SIG-M5 (cell line): ENCODE data around the gene LPCAT3.
A peak's percentile ranks its signal among the peaks of the same experiment; 100 is the strongest.
"Not testable (repeated sequence)": the region's sequence is repeated elsewhere in the genome, so short reads cannot be mapped to it uniquely, and the experiment has no call there.

ENCODE experiments used
- DNase-seq: peaks from one replicate; lab custom pipeline; 2025; lab: John Stamatoyannopoulos, UW

LPCAT3 gene, protein sequence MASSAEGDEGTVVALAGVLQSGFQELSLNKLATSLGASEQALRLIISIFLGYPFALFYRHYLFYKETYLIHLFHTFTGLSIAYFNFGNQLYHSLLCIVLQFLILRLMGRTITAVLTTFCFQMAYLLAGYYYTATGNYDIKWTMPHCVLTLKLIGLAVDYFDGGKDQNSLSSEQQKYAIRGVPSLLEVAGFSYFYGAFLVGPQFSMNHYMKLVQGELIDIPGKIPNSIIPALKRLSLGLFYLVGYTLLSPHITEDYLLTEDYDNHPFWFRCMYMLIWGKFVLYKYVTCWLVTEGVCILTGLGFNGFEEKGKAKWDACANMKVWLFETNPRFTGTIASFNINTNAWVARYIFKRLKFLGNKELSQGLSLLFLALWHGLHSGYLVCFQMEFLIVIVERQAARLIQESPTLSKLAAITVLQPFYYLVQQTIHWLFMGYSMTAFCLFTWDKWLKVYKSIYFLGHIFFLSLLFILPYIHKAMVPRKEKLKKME

DNA sequence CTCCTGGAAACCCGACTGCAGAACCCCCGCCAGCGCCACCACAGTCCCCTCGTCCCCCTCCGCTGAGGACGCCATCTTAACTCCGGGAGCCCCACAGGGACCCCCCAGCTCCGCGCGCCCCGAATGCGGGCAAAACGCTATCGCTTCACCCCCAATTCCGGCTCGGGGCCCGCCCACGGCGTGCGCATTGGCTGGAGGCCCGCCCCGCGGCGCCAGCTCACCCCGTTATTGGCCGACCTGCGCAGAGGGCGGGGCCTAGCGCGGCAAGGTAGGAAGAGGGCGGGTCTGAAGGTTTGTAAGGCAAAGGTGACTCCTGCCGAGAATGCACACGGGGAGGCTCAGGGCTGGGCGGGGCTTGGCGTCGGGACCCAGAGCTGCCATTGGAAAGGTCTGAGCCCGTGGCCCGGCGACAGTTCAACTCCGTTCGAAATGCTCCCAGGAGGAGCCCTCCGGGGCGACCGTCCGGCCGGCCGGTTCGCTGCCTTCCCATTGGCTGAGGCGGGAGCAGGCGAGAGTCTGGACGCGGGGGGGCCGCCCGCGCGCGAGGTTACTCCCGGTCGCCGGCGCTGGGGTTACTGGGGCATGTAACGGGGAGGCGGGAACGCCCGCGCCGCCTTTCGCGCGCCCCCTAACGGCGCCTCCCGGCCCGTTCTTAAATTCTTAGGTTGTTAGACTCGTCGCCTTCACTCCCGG, at the start of gene LPCAT3:
Gene LPCAT3 (minus strand): TSS at position 127 of the 693 bp plus-strand sequence. CDS start 52 bp downstream, at position 75.
- peak; percentile 67 for DNase-seq

DNA sequence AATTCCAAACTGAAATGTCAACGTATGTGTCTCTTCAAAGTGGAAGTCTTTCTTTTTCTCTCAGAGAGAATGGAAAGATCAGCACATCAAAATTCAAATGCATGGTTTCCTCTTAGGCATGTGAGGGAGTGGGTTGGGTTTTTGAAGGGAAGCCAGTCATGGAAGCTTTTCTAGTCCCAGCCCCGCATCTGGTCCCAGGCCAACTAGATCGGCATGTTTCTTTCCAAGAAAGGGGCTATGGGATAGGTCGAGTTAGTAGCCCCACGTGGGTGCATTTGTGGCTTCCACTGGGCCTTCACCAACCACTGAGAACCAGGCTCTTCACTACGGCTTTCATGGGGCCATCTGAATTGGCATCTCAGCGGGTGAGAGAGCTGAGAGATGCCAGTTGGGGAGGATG, 48.8 kb upstream of the LPCAT3 start:
- no peak for DNase-seq

DNA sequence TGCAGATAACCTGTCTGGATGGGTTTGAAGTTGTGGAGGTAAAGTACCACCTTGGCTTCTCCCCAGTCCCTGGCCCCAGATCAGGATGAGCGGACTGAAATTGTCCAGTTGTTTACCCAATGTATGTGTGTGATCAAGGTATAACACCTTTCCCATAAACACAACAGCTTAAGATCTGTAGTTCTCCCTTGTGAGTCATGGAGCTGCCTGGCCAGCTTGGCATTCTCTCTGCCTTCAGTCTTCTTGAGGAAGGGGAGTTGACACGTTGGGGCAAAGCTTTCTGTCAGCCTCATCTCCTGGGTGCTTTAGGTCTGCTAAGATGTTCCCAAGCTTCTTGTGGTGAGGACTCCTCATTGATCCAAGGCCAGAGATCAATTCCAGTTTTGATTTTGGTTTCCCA, 48.3 kb upstream of the LPCAT3 start:
- no peak for DNase-seq

DNA sequence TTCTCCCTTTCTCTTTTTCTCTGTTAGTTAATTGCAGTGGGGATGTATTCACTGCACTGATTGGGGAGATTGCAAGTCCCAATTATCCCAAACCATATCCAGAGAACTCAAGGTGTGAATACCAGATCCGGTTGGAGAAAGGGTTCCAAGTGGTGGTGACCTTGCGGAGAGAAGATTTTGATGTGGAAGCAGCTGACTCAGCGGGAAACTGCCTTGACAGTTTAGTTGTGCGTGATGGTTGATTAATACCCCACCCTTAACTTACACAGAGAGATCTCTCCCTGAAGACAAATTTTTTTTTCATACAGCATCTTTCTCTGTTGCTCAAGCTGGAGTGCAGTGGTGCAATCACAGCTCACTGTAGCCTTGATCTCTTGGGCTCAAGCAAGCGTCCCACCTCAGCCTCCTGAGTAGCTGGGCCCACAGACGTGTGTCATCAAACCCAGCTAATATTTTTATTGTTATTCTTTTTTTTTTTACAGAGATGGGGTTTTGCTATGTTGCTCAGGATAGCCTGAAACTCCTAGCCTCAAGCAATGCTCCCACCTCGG, 46.9 kb upstream of the LPCAT3 start:
- DNase-seq = no peak

DNA sequence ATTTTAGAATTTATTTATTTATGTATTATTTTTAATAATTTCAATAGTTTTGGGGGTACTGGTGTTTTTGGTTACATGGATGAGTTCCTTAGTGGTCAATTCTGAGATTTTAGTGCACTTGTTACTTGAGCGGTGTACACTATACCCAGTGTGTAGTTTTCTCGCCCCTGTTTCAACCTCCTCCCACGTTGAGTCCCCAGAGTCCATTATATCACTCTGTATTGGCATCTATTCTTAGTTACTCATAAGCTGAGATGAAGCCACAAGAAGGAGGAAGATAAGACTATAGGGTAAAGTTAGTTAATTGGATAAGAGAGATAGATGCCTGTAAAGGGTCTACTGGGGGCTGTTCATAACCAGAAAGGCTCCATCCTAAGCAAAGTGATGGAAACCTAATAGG, 46.2 kb upstream of the LPCAT3 start:
- DNase-seq = no peak

DNA sequence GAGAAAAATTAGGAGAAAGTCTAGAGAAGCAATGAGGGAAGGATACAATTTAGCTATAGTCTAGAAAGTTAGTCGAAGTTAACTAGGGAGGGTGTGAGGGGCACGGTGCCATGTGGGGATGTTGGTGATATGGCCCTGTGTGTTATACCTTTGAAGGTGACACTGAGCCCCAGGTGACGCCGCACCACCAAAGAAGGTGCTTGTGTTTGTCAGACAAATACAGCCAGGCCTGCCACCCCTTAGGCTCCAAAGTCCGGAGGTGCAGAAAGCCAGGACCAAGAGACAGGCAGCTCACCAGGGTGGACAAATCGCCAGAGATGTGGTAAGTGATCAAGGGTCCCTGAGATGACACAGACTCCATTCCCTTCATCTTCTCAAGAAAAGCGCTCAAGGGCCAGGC, 43.3 kb upstream of the LPCAT3 start:
- DNase-seq = no peak

DNA sequence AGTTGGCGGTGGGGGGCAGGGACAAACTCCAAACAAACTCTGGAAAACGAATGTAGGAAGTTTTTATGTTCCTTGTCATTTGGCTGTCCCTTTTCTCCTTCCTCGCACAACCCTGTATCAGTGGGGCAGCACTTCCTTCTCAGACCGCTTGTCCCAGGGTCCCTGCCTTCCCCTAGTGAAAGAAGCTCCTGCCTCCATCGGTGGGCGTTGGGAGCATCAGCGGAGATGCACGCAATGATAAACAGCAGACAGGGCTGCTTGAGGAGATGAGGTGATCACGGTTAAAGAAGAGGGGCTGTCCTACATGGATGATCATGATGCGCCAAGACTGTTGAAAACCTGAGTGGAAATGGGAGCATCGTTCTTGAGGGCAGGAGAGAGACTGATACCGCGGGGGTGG, 42.9 kb upstream of the LPCAT3 start:
- no peak for DNase-seq

DNA sequence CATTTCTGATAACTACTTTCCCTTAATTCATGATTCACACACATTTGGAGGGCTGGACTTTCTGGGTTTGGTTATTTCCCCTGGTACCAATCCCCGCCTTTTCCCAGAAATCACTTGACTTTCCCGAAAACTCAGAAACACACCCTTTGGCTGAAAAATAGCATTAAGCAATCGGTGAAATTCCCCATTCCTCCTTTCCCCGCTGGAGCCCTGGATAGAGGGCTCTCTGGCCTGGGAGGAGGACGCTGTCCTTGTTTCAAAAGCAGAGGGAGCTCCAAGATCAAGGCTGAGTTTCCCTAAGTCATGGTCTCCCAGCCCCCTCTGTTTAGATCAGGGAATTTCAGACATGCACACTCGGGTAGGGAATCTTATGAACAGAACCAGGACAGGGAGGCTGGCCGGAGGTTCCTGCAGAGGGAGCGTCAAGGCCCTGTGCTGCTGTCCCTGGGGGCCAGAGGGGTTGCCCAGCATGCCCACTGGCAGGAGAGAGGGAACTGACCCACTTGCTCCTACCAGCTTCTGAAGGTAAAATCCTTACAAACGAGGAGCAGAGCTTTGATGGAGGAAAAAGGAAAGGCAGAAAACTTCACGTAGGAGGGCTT, 42.2 kb upstream of the LPCAT3 start, which contains the start of gene C1S:
Gene C1S (plus strand): TSS at position 366 of the 602 bp plus-strand sequence. CDS start 1,195 bp downstream, outside the sequence.
- DNase-seq = no peak

DNA sequence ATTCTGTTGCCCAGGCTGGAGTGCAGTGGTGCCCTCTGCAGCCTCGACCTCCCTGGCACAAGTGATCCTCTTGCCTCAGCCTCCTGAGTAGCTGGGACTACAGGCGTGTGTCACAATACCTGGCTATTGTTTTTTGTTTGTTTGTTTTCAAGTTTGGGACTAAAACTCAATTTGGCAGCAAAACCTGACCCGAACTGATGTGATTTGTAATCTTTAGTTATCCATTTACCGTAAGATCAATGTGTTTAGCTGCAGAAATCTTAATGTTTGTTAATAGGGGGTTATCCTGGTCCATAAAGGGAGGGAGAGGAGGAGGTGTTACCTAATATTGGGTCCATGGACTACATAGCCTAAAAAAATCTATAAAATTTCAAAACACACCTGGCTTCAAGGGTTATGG, 41.5 kb upstream of the LPCAT3 start:
- no peak for DNase-seq

DNA sequence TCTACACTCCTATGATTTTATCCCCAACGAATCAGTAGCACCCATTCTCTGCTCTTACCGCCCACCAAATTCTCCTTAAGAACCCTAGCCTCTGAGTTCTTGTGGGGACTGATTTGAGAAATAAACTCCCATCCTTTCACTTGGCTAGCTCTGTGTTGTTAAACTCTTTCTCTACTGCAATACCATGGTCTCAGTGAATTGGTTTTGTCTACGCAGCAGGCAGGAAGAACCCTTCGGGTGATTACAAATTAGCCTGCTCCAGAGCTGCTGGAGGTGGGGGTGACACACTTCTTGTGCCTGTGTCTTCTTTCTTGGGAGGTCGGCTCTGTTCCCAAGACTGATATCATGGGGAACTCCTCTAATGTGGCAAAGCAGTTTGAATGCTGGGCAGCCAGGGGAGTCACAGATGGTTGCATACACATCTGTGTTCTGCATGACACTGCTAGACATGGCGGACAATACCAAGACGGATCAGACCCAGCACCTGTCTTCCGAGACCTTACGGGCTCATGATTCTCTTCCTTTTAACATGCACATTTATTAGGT, 40.6 kb upstream of the LPCAT3 start:
- no peak for DNase-seq

DNA sequence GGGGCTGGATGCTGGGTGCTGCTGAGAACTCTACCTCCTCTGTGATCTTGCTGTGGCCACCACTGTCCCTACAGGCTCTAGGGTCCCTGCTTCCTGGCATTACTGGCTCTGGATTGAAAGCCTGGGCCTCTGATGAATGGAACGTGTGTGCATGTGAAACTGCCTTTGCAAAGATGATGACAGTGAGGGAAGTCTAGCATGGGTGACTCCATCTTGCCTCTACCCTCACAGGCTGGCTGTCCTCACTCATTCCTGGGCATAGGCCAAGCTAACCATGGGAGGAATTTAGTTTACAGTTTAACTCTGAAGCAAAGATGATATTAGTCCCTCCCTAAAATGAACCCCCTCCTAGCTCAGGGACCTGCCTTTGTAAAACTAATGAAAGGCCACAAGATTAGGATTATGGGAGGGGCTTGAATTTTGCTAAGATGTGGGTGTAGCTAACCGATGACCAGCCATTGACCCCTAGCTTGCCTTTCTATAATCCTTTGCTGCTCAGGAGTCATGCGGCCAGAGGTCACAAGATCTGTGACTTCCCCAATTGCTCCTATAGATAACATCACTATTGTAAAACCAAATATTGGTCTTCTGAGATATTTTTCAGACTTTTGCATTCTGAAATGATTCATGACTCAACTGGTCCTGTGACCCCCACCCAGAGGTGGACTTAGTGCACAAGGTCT, 40.0 kb upstream of the LPCAT3 start:
- no peak for DNase-seq

DNA sequence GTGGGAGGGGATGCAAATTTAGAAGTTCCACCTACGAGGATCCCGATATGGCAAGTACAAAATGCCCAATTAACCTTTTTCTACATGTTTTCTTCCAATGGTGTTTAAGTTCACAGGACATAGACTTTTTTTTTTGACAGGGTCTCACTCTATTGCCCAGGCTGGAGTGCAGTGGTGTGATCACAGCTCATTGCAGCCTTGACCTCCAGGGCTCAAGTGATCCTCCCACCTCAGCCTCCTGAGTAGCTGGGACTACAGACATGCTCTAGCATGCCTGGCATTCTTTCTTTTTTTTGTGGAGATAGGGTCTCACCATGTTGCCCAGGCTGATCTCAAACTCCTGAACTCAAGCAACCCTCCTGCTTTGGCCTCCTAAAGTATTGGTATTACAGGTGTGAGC, 37.5 kb upstream of the LPCAT3 start:
- not testable (repeated sequence) for DNase-seq

DNA sequence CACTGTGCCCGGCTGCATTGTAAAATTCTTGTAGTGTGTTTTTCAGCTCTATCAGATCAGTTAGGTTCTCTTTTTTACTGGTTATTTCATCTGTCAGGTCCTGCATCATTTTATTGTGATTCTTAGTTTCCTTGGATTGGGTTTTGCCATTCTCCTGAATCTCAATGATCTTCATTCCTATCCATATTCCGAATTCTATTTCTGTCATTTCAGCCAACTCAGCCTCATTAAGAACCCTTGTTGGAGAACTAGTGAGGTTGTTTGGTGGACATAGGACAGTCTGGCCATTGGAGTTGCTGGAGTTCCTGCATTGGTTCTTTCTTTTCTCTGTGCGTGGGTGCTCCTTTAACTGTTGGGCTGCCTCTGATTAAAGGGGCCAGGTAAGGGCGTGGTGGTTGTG, 36.6 kb upstream of the LPCAT3 start:
- no peak for DNase-seq

DNA sequence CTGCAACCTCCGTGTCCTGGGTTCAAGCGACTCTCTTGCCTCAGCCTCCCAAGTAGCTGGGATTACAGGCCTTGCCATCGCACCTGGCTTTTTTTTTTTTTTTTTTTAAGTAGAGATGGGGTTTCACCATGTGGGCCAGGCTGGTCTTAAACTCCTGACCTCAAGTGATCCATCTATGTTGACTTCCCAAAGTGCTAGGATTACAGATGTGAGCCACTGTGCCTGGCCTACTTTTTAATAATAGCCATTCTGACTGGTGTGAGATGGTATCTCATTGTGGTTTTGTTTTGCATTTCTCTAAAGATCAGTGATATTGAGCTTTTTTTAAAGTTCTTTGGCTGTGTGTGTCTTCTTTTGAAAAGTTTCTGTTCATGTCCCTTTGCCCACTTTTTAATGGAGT, 31.7 kb upstream of the LPCAT3 start:
- DNase-seq = not testable (repeated sequence)

DNA sequence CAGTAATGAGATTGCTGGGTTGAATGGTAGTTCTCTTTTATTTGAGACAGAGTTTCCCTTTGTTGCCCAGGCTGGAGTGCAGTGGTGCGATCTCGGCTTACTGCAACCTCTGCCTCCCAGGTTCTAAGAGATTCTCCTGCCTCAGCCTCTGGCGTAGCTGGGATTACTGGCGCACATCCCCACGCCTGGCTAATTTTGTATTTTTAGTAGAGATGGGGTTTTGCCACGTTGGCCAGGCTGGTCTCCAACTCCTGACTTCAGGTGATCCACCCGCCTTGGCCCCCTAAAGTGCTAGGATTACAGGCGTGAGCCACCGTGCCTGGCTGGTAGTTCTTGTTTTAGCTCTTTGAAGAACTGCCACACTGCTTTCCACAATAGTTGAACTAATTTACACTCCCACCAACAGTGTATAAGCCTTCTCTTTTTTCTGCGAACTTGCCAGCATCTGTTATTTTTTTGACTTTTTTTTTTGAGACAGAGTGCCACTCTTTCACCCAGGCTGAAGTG, 31.2 kb upstream of the LPCAT3 start:
- not testable (repeated sequence) for DNase-seq

DNA sequence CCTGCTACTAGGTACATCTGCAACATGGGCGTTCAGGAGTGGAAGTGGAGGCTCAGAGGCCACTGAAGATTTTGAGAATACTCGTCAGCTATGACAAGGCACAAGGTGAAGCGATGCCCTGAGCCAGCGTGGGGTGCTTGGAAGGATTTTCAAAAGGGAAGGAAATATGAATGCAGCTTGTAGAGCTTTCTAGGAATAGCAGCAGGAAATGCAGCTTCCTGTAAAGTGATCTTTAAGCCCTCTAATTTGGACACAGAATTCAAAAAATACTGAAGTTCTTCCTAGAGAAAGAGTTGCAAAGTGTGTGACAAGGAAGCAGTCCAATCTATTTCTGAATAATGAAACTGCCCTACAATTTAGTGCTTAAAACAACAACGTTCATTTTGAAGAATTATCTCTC, 29.0 kb upstream of the LPCAT3 start:
- DNase-seq = no peak

DNA sequence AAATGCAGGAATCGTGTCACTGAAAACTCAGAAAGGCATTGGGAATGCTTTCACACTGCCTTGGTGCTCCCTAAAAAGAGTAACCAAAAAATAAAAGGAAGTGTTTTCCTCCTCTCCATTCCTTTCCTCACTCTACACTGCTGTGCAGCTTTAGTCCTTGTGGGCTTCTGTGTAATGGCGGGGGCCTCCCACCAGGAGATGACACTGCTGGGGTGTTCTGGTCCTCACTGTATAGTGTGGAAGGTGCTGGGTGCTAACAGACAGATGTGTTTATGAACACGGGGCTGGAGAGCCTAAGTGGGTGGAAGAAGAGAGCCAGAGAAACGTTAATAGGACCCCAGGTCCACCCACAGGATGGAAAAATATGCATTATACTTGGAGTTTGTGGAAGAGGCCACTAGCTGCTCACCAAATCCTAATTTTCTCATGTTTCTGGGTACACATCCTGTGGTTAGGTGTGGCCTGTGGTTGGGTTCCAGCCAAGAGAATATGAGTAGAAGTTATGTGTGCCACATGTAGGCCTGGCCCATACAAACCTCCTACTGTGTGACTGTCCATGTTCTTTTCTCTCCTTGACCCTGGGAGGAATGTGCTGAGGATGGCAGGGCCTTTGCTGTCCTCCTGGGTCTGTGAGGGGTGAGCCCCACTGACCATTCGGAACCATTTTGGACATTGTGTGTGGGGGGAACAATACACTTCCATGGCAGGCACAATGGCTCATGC, 28.3 kb upstream of the LPCAT3 start:
- DNase-seq = no peak

DNA sequence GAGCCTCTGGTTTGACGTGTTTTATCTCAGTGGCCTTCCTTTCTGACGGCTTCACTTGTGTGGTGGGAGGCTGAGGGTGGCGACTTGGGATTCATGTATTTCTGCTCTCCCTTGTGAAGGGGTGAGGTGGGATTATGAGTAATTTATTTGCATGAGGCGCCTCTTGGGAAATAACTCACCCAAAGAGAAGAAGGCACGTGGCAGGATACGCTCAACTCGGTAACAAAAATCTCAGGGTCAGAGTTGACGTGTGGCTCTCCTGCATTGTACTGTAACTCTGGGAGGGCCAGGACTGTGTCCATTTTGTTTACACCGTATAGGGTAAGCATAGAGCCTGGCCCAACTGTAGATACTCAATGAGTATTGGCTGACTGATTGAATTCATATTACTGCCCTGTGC, 27.6 kb upstream of the LPCAT3 start:
- DNase-seq = no peak

DNA sequence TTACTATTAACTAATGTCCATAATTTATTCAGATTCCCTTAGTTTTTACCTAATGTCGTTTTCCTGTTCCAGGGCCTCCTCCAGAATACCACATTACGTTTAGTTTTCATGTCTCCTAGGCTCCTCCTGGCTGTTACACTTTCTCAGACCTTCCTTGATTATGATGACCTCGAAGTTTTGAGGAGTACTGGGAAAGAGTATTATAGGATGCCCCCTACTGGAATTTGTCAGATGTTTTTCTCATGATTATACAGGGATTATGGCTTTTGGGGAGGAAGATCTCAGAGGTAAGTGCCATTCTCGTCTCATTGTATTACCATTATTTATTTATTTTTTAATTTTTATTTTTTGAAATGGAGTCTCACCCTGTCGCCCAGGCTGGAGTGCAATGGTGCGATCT, 24.6 kb upstream of the LPCAT3 start:
- no peak for DNase-seq

DNA sequence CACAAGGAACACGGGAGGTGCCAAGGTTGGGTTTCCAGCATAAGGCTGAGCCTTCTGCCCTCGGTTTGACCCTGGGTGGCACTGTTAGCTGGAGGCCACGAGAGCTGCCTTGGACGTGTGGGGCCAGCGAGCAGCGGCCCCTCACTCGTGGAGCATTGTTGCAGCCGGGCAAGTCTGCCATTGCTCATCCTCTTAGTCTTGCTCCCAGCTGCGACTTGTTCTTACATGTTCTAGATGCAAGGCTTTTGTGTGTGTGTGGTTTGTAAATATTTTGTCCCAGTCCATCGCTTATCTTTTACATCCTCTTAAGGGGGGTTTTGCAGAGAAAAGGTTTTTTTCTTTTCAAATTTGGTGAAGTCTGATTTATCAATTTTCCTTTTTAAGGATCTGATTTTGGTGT, 21.1 kb upstream of the LPCAT3 start:
- DNase-seq = no peak

DNA sequence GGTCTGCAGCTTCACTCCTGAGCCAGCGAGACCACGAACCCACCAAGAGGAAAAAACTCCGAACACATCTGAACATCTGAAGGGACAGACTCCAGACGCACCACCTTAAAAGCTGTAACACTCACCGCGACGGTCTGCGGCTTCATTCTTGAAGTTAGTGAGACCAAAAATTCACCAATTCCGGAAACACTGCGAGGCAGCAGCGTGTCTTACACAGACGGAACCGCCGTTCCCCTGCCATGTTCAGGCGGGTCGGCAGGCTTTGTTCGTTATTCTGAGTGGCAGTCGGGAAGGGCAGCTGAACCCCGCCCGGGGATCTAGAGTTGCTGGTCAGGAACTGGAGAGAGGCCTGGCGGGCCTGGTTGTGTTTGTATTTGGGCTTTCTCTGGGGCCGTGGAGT, 20.3 kb upstream of the LPCAT3 start:
- DNase-seq = no peak
